Inflammatory macrophage (primary cell): ENCODE results near the gene PSIP1.
"Not testable (repeated sequence)": the region's sequence is repeated elsewhere in the genome, so short reads cannot be mapped to it uniquely, and the experiment has no call there.

Experiments
- DNase-seq, 2 donors: peaks; one replicate each; pipeline ENCODE4 v3.0.0-alpha.2; 2020 to 2022
- total RNA-seq, 18 experiments: gene quantifications; one replicate each; lab custom pipeline; 2026; ENCODE audit warnings: mixed read lengths in 6 of 18, inconsistent platforms in 2 of 18; lab: John Stamatoyannopoulos, UW

PSIP1 gene
- 3.5 to 36.0 (median 15.9) reads per million in 18 experiments for total RNA-seq

- peak; percentile 78 to 79 for DNase-seq
Observed at GRCh38 chr9:15510789-15511575, at the start of gene PSIP1. Gene PSIP1, minus strand, starts transcription at chr9:15510970. Its CDS starts 782 bp downstream, at chr9:15510188.

GRCh38 chr9:15553528-15553898 lies 42.7 kb upstream of the PSIP1 start:
- DNase-seq: no peak

GRCh38 chr9:15552636-15553527 lies 42.1 kb upstream of the PSIP1 start, which contains the start of gene CCDC171:
Gene CCDC171, plus strand, starts transcription at chr9:15553043. Its CDS starts 11,046 bp downstream, at chr9:15564089.
- peak; percentile 95 to 97 for DNase-seq

GRCh38 chr9:15549611-15550010 lies 38.8 kb upstream of the PSIP1 start:
- DNase-seq: no peak

- DNase-seq: peak; percentile 59 to 61
Observed at GRCh38 chr9:15543047-15543813, 32.5 kb upstream of the PSIP1 start.

- DNase-seq: no peak
Observed at GRCh38 chr9:15542624-15543023, 31.9 kb upstream of the PSIP1 start.

- DNase-seq: no peak
Observed at GRCh38 chr9:15541872-15542271, 31.1 kb upstream of the PSIP1 start.

- no peak for DNase-seq
Observed at GRCh38 chr9:15531380-15531779, 20.6 kb upstream of the PSIP1 start.

GRCh38 chr9:15529566-15530324 lies 19.0 kb upstream of the PSIP1 start:
- DNase-seq: no peak

- not testable (repeated sequence) for DNase-seq
Observed at GRCh38 chr9:15527035-15527434, 16.3 kb upstream of the PSIP1 start.

GRCh38 chr9:15525958-15526357 lies 15.2 kb upstream of the PSIP1 start:
- no peak for DNase-seq

GRCh38 chr9:15524845-15525455 lies 14.2 kb upstream of the PSIP1 start:
- DNase-seq: no peak

- DNase-seq: no peak
Observed at GRCh38 chr9:15522130-15522755, 11.5 kb upstream of the PSIP1 start.

- DNase-seq: no peak
Observed at GRCh38 chr9:15521254-15521653, 10.5 kb upstream of the PSIP1 start.

GRCh38 chr9:15519831-15520230 lies 9.1 kb upstream of the PSIP1 start:
- DNase-seq: no peak

GRCh38 chr9:15513335-15513734 lies 2.6 kb upstream of the PSIP1 start:
- DNase-seq: no peak

GRCh38 chr9:15512889-15513288 lies 2.1 kb upstream of the PSIP1 start:
- no peak for DNase-seq

GRCh38 chr9:15512204-15512603 lies 1.4 kb upstream of the PSIP1 start:
- no peak for DNase-seq

GRCh38 chr9:15509931-15510788 lies 610 bp downstream of the PSIP1 start:
- DNase-seq: peak in 1 of 2 donors; percentile 8

- peak; percentile 52 to 53 for DNase-seq
Observed at GRCh38 chr9:15505921-15506320, 4.8 kb downstream of the PSIP1 start.
